Liver (tissue), 9 donors: Measurements from ENCODE around the gene SEPTIN3. TPM values are rescaled to one million over a fixed set of nuclear protein-coding genes. Genes with fewer than 3 reads are reported as not detected.

Experiments
- DNase-seq: peaks from one replicate; pipeline ENCODE4 v3.0.0-alpha.2; 2017; ENCODE audit warnings: low spot score
- H3K27ac ChIP-seq, 2 donors: one replicate each; pipeline ENCODE4 v1.7.0; 2013; ENCODE audit warnings: inconsistent platforms in 2 of 2, low read length in 2 of 2, control low read depth in 1 of 2, low read depth in 1 of 2, mild to moderate bottlenecking in 1 of 2
- H3K27me3 ChIP-seq, 4 donors: one replicate each; pipeline versions ENCODE4 v1.6.1 to v1.7.0; 2013; ENCODE audit warnings: low read length in 3 of 4, inconsistent platforms in 1 of 4, mild to moderate bottlenecking in 1 of 4, moderate library complexity in 1 of 4; ENCODE audit not compliant: control insufficient read depth in 4 of 4, insufficient read depth in 4 of 4
- H3K36me3 ChIP-seq, 4 donors: one replicate each; pipeline versions ENCODE4 v1.6.1 to v1.7.0; 2013; ENCODE audit warnings: low read length in 3 of 4, mild to moderate bottlenecking in 3 of 4, low read depth in 1 of 4, moderate library complexity in 1 of 4; ENCODE audit not compliant: control insufficient read depth in 4 of 4, insufficient read depth in 3 of 4
- H3K4me1 ChIP-seq, 4 donors: one replicate each; pipeline versions ENCODE4 v1.6.1 to v1.7.0; 2013; ENCODE audit warnings: low read length in 3 of 4, mild to moderate bottlenecking in 3 of 4, moderate library complexity in 1 of 4; ENCODE audit not compliant: control insufficient read depth in 4 of 4, insufficient read depth in 4 of 4
- H3K4me3 ChIP-seq, 3 donors: one replicate each; pipeline versions ENCODE4 v1.6.1 to v1.7.0; 2013; ENCODE audit warnings: low read length in 3 of 3, control low read depth in 1 of 3, low read depth in 1 of 3, mild to moderate bottlenecking in 1 of 3
- H3K9ac ChIP-seq, 2 donors: one replicate each; pipeline ENCODE4 v1.7.0; 2013; ENCODE audit warnings: low read length in 2 of 2, mild to moderate bottlenecking in 2 of 2, moderate library complexity in 2 of 2, control low read depth in 1 of 2, low read depth in 1 of 2
- H3K9me3 ChIP-seq, 4 donors: one replicate each; pipeline versions ENCODE4 v1.6.1 to v1.7.0; 2013; ENCODE audit warnings: low read length in 3 of 4; ENCODE audit not compliant: control insufficient read depth in 4 of 4
- EGR1 ChIP-seq, 2 donors: IDR thresholded peaks; 2 replicates each; pipeline ENCODE4 v1.6.1; 2016 to 2018; ENCODE audit warnings: antibody characterized with exemption in 2 of 2, low read depth in 2 of 2
- FOXA1 ChIP-seq: IDR thresholded peaks from 2 replicates; pipeline ENCODE4 v1.6.1; 2016; ENCODE audit warnings: antibody characterized with exemption
- FOXA2 ChIP-seq: IDR thresholded peaks from 2 replicates; pipeline ENCODE4 v1.6.1; 2016; ENCODE audit warnings: antibody characterized with exemption
- GABPA ChIP-seq, 2 donors: IDR thresholded peaks in 1 of 2; conservative IDR thresholded peaks in 1 of 2; 2 replicates each; pipeline ENCODE4 v1.6.1; 2016; ENCODE audit warnings: antibody characterized with exemption in 2 of 2, mild to moderate bottlenecking in 1 of 2, moderate library complexity in 1 of 2
- HNF4A ChIP-seq, 2 donors: conservative IDR thresholded peaks; 2 replicates each; pipeline ENCODE4 v1.6.1; 2016; ENCODE audit warnings: antibody characterized with exemption in 2 of 2, mild to moderate bottlenecking in 2 of 2
- HNF4G ChIP-seq: IDR thresholded peaks from 2 replicates; pipeline ENCODE4 v1.6.1; 2016; ENCODE audit warnings: antibody characterized with exemption
- JUND ChIP-seq, 2 donors: IDR thresholded peaks; 2 replicates each; pipeline ENCODE4 v1.6.1; 2016; ENCODE audit warnings: antibody characterized with exemption in 2 of 2
- NR2F2 ChIP-seq: IDR thresholded peaks from 2 replicates; pipeline ENCODE4 v1.6.1; 2016; ENCODE audit warnings: antibody characterized with exemption
- RAD21 ChIP-seq, 2 donors: IDR thresholded peaks; 2 replicates each; pipeline ENCODE4 v1.6.1; 2016; ENCODE audit warnings: antibody characterized with exemption in 2 of 2, mild to moderate bottlenecking in 2 of 2
- RXRA ChIP-seq, 2 donors: IDR thresholded peaks; 2 replicates each; pipeline ENCODE4 v1.6.1; 2017 to 2018; ENCODE audit warnings: antibody characterized with exemption in 2 of 2, mild to moderate bottlenecking in 1 of 2
- SP1 ChIP-seq: IDR thresholded peaks from 2 replicates; pipeline ENCODE4 v1.6.1; 2018; ENCODE audit warnings: antibody characterized with exemption, mild to moderate bottlenecking
- TAF1 ChIP-seq: conservative IDR thresholded peaks from 2 replicates; pipeline ENCODE4 v1.6.1; 2016; ENCODE audit warnings: antibody characterized with exemption, mild to moderate bottlenecking
- YY1 ChIP-seq: IDR thresholded peaks from 2 replicates; pipeline ENCODE4 v1.6.1; 2016; ENCODE audit warnings: antibody characterized with exemption, mild to moderate bottlenecking
- WGBS: extraction: QIAGEN DNeasy Blood & Tissue Kit; methylation state at CpG from one replicate; pipeline ENCODE4 v1.1.7; 2013; 5-methylcytosine and 5-hydroxymethylcytosine counted together
- polyA plus RNA-seq, 2 donors: library from polyadenylated mRNA; stranded (reverse) in 1 of 2; unstranded in 1 of 2; fragments of 200-250 nt in 1 of 2; fragments of >200 nt in 1 of 2; fragmentation: Nextera tagmentation in 1 of 2; extraction: Ambion mirVana in 1 of 2; gene quantifications; one replicate each; pipeline versions ENCODE4 v1.2.1 to v1.2.3, GENCODE V29; 2013 to 2015
- total RNA-seq, 2 donors: library from RNA; depleted of rRNA; stranded (reverse); fragments of >200 nt; gene quantifications; one replicate each; pipeline ENCODE4 v1.2.3, GENCODE V29; 2014
- TF ChIP-seq, protein P1 (sequence below): fragments of 150-350 bp; IDR thresholded peaks from 2 replicates; pipeline ENCODE4 v1.5.1; 2017; ENCODE audit warnings: improper control_type of control experiment, low read depth, low read length; ENCODE audit not compliant: missing input control
- TF ChIP-seq, protein P2 (sequence below): IDR thresholded peaks from 2 replicates; pipeline ENCODE4 v1.6.1; 2016; ENCODE audit warnings: antibody characterized with exemption
- TF ChIP-seq, protein P3 (sequence below): IDR thresholded peaks from 2 replicates; pipeline ENCODE4 v1.6.1; 2016; ENCODE audit warnings: antibody characterized with exemption, mild to moderate bottlenecking
- TF ChIP-seq, protein P4 (sequence below): IDR thresholded peaks from 2 replicates; pipeline ENCODE4 v1.6.1; 2016; ENCODE audit warnings: antibody characterized with exemption
- TF ChIP-seq, protein P5 (sequence below): IDR thresholded peaks from 2 replicates; pipeline ENCODE4 v1.6.1; 2016; ENCODE audit warnings: antibody characterized with exemption
- donor health status: healthy.
- donor health status: healthy.
- donor health status: healthy.
- donor health status: healthy.
- donor health status: healthy.

Gene SEPTIN3
- total and polyA plus RNA-seq, 4 donors = under 0.01 to 0.07 (median 0.04) TPM; not detected in 1

DNA sequence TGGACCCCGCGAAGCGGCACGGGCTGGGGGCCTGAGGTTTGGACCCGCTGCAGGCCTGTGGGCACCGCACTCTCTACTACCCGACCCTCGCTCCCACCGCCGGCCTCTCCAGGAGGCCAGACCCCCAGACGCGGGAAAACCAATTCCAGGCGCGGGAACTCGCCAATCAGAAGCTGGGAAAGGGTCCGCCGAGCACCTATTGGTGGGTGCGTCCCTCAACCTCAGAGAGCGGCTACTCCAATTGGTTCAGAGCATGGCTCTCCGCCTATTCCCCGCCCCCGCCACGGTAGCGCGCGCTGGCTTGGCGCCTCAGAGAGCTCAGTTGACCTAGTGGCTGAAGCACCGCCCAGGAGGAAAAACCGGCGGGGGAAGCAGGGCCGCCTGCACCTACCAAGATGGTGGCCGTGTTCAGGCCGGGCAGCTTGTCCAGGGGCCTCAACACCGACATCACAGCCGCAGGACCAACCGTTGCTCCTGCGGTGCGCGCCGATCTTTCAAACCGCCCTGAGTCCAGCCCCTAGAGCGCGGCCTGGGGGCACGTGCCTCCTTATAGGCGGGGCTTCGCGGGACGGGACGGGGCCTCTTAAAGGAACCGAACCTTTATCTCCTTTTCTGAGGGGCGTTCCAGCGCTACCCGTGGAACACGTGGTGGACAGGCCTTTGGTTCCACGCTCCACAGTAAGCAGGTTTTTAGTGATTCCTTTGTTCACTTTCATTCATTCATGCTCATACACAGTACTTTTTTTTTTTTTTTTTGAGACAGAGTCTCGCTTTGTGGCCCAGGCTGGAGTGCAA, 22.4 kb upstream of the SEPTIN3 start, which contains the start of gene CENPM:
Gene CENPM (minus strand): TSS at position 524 of the 795 bp plus-strand sequence. CDS start 76 bp downstream, at position 448.
- DNase-seq = peak; percentile 95
- WGBS = 2% methylated on average over 56 of the region's 56 CpGs
- Histone ChIP-seq H3K27me3 (no peaks in the 10 kb centered on the region), H3K36me3 (no peaks in the 10 kb centered on the region), H3K27ac (no peak within 1 kb of the TSS), H3K9me3 (no peaks in the 10 kb centered on the region), H3K4me1 (peaks cover 3 to 16% (median 11%) of the 10 kb centered on the region in 4 donors), H3K4me3 (peak within 1 kb of the TSS; percentile 60 to 81 (median 76)), H3K9ac (no peak within 1 kb of the TSS)
- TF ChIP-seq SP1 (peak; percentile 78), RXRA (IDR thresholded peaks at IDR 0.05) (peak in 1 of 2 donors; percentile 4), NR2F2 (no peak), HNF4G (no peak), FOXA1 (no peak), EGR1 (IDR thresholded peaks at IDR 0.05; ENCODE audit: low read depth in 2 of 2) (peak; percentile 84 to 86), FOXA2 (no peak), YY1 (peak; percentile 62), GABPA (IDR thresholded peaks at IDR 0.05 in 1 of 2, conservative IDR thresholded peaks at IDR 0.05 in 1 of 2) (no peak), TAF1 (no peak), RAD21 (IDR thresholded peaks at IDR 0.05) (no peak), HNF4A (conservative IDR thresholded peaks at IDR 0.05) (peak in 1 of 2 donors; percentile 33), JUND (IDR thresholded peaks at IDR 0.05) (no peak)
- TF ChIP-seq, protein P1, sequence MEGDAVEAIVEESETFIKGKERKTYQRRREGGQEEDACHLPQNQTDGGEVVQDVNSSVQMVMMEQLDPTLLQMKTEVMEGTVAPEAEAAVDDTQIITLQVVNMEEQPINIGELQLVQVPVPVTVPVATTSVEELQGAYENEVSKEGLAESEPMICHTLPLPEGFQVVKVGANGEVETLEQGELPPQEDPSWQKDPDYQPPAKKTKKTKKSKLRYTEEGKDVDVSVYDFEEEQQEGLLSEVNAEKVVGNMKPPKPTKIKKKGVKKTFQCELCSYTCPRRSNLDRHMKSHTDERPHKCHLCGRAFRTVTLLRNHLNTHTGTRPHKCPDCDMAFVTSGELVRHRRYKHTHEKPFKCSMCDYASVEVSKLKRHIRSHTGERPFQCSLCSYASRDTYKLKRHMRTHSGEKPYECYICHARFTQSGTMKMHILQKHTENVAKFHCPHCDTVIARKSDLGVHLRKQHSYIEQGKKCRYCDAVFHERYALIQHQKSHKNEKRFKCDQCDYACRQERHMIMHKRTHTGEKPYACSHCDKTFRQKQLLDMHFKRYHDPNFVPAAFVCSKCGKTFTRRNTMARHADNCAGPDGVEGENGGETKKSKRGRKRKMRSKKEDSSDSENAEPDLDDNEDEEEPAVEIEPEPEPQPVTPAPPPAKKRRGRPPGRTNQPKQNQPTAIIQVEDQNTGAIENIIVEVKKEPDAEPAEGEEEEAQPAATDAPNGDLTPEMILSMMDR = no peak
- TF ChIP-seq, protein P2, sequence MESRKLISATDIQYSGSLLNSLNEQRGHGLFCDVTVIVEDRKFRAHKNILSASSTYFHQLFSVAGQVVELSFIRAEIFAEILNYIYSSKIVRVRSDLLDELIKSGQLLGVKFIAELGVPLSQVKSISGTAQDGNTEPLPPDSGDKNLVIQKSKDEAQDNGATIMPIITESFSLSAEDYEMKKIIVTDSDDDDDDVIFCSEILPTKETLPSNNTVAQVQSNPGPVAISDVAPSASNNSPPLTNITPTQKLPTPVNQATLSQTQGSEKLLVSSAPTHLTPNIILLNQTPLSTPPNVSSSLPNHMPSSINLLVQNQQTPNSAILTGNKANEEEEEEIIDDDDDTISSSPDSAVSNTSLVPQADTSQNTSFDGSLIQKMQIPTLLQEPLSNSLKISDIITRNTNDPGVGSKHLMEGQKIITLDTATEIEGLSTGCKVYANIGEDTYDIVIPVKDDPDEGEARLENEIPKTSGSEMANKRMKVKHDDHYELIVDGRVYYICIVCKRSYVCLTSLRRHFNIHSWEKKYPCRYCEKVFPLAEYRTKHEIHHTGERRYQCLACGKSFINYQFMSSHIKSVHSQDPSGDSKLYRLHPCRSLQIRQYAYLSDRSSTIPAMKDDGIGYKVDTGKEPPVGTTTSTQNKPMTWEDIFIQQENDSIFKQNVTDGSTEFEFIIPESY = no peak
- TF ChIP-seq, protein P3, sequence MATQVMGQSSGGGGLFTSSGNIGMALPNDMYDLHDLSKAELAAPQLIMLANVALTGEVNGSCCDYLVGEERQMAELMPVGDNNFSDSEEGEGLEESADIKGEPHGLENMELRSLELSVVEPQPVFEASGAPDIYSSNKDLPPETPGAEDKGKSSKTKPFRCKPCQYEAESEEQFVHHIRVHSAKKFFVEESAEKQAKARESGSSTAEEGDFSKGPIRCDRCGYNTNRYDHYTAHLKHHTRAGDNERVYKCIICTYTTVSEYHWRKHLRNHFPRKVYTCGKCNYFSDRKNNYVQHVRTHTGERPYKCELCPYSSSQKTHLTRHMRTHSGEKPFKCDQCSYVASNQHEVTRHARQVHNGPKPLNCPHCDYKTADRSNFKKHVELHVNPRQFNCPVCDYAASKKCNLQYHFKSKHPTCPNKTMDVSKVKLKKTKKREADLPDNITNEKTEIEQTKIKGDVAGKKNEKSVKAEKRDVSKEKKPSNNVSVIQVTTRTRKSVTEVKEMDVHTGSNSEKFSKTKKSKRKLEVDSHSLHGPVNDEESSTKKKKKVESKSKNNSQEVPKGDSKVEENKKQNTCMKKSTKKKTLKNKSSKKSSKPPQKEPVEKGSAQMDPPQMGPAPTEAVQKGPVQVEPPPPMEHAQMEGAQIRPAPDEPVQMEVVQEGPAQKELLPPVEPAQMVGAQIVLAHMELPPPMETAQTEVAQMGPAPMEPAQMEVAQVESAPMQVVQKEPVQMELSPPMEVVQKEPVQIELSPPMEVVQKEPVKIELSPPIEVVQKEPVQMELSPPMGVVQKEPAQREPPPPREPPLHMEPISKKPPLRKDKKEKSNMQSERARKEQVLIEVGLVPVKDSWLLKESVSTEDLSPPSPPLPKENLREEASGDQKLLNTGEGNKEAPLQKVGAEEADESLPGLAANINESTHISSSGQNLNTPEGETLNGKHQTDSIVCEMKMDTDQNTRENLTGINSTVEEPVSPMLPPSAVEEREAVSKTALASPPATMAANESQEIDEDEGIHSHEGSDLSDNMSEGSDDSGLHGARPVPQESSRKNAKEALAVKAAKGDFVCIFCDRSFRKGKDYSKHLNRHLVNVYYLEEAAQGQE = no peak
- TF ChIP-seq, protein P4, sequence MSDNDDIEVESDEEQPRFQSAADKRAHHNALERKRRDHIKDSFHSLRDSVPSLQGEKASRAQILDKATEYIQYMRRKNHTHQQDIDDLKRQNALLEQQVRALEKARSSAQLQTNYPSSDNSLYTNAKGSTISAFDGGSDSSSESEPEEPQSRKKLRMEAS = peak; percentile 84
- TF ChIP-seq, protein P5, sequence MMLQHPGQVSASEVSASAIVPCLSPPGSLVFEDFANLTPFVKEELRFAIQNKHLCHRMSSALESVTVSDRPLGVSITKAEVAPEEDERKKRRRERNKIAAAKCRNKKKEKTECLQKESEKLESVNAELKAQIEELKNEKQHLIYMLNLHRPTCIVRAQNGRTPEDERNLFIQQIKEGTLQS = no peak
